ENCODE measurements around the gene MAPK10.

The MAPK10 gene

GRCh38 chr4:86271057-86271456 is 88.8 kb downstream of the MAPK10 start:
- DNase-seq: no peak

GRCh38 chr4:86269354-86269753 is 90.5 kb downstream of the MAPK10 start:
- DNase-seq: no peak

GRCh38 chr4:86264241-86264640 is 95.6 kb downstream of the MAPK10 start:
- no peak for DNase-seq

- DNase-seq: no peak
Observed at GRCh38 chr4:86261636-86262035, 98.2 kb downstream of the MAPK10 start.

GRCh38 chr4:86256086-86256485 is 103.8 kb downstream of the MAPK10 start:
- no peak for DNase-seq

GRCh38 chr4:86250619-86251018 is 109.2 kb downstream of the MAPK10 start:
- no peak for DNase-seq

- no peak for DNase-seq
Observed at GRCh38 chr4:86250006-86250405, 109.8 kb downstream of the MAPK10 start.

GRCh38 chr4:86249074-86249473 is 110.8 kb downstream of the MAPK10 start:
- no peak for DNase-seq

- DNase-seq: no peak
Observed at GRCh38 chr4:86247906-86248305, 111.9 kb downstream of the MAPK10 start.

GRCh38 chr4:86247320-86247719 is 112.5 kb downstream of the MAPK10 start:
- DNase-seq: no peak

- no peak for DNase-seq
Observed at GRCh38 chr4:86243750-86244149, 116.1 kb downstream of the MAPK10 start.

GRCh38 chr4:86242677-86243076 is 117.2 kb downstream of the MAPK10 start:
- DNase-seq: no peak

- no peak for DNase-seq
Observed at GRCh38 chr4:86235549-86235948, 124.3 kb downstream of the MAPK10 start.

GRCh38 chr4:86233681-86234080 is 126.2 kb downstream of the MAPK10 start:
- DNase-seq: no peak

GRCh38 chr4:86233090-86233489 is 126.8 kb downstream of the MAPK10 start:
- DNase-seq: no peak

GRCh38 chr4:86223472-86223871 is 136.4 kb downstream of the MAPK10 start:
- no peak for DNase-seq

- DNase-seq: no peak
Observed at GRCh38 chr4:86221002-86221401, 138.9 kb downstream of the MAPK10 start.

- DNase-seq: no peak
Observed at GRCh38 chr4:86220121-86220520, 139.7 kb downstream of the MAPK10 start.

GRCh38 chr4:86218746-86219473 is 140.9 kb downstream of the MAPK10 start:
- DNase-seq: no peak

GRCh38 chr4:86203176-86203575 is 156.7 kb downstream of the MAPK10 start:
- DNase-seq: no peak

GRCh38 chr4:86185659-86186058 is 174.2 kb downstream of the MAPK10 start:
- DNase-seq: no peak

GRCh38 chr4:86184901-86185285 is 175.0 kb downstream of the MAPK10 start:
- DNase-seq: no peak

- DNase-seq: no peak
Observed at GRCh38 chr4:86184216-86184900, 175.5 kb downstream of the MAPK10 start.

- DNase-seq: no peak
Observed at GRCh38 chr4:86181585-86181984, 178.3 kb downstream of the MAPK10 start.

- DNase-seq: no peak
Observed at GRCh38 chr4:86178211-86178610, 181.6 kb downstream of the MAPK10 start.
